Activated CD4-positive, alpha-beta T cell treated with anti-CD3 and anti-CD28 coated beads, Interleukin-2, Interleukin-6, amounts not matched to agents 100 ng/mL and 50 ng/mL, durations not matched to agents 16 hours and 8 hours (primary cell): ENCODE data around the gene SIRPA.

Experiments
- DNase-seq: peaks from one replicate; pipeline ENCODE4 v3.0.0-alpha.2; 2020

SIRPA gene

DNA sequence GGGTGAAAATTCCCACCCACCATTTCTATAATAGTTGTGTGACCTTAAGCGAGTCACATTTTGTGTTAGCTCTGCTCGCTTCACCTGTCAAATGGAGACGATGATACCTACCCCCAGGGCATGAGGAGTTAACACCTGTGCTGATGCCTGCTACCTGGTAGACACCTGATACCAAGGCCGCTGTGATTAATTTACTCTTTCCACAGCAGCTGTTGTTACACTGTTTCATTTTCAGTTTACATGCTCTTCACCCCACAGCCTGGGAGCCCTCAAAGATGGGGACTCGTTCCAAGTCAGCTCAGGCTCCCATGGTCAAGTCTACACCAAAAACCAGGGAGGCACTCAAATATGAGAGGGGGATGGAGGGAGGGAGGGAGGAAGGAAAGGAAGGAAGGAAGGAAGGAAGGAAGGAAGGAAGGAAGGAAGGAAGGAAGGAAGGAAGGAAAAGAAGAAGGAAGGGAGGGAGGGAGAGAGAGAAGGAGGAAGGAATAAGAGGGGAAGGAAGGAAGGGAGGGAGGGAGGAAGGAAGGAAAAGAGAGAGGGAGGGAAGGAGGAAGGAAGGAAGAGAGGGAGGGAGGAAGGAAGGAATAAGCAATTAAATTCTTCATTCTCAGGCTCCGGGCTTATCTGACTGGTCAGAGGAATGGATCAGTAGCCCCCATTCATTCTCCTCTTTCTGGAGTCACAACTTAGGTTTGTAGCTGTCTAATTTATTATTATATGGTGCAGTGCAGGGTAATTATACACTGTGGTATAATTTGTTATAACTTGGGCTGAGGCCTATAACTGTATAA, 57.7 kb downstream of the SIRPA start:
- no peak for DNase-seq

DNA sequence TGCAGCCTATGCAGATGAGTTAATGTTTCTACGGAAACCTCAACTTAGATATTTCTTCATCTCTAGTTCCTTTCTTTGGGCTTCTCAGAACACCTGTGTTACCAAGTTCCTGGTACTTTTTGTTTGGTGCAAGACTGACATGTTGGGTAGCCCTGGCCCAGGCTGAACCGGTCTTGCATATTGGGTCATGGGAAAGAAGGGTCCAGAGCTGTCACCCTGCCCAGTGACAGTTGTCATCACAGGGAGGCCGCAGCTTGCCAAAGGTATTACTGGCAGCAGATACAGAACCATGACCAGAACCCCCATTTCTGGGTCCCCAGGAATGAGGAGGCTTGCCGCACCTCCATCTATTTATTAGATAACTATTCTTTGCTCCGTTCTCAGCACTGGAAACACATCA, 58.4 kb downstream of the SIRPA start:
- DNase-seq, result no peak

GRCh38 chr20:1955217-1955616, 60.0 kb downstream of the SIRPA start:
- DNase-seq, result no peak

GRCh38 chr20:1958426-1958825, 63.2 kb downstream of the SIRPA start:
- no peak for DNase-seq

DNA sequence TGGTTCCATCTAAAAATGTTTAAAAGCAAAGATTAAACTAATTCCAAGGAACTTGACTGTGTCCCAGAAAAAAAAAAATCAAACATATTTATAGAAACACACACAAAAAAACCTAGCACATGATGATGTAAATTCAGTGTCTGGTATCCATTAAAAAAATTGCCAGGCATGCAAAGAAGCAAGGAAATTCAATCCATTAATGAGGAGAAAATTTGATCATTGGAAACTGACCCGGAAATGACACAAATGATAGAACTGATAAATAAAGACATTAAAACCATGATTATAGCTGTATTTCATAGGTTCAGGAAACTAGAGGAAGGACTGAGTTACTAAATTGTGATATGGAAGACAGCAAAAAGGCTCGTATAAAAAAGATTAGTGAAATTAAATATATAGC, 63.9 kb downstream of the SIRPA start:
- no peak for DNase-seq

- no peak for DNase-seq
Measured at GRCh38 chr20:1961374-1961773, 66.2 kb downstream of the SIRPA start.

DNA sequence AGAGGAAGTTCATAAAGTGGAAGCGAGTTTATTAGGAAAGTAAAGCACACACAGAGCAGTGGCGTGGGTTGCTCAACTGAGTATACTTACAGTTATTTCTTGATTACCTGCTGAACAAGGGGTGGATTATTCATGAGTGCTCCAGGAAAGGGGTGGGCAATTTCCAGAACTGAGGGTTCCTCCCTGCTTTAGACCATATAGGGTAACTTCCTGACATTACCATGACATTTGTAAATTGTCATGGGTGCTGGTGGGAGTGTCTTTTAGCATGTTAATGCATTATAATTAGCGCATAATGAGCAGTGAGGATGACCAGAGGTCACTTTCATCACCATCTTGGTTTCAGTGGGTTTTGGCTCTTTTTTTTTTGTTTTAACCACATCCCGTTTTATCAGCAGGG, 68.9 kb downstream of the SIRPA start:
- no peak for DNase-seq

- DNase-seq, result no peak
Measured at GRCh38 chr20:1964659-1965405, 69.6 kb downstream of the SIRPA start.

DNA sequence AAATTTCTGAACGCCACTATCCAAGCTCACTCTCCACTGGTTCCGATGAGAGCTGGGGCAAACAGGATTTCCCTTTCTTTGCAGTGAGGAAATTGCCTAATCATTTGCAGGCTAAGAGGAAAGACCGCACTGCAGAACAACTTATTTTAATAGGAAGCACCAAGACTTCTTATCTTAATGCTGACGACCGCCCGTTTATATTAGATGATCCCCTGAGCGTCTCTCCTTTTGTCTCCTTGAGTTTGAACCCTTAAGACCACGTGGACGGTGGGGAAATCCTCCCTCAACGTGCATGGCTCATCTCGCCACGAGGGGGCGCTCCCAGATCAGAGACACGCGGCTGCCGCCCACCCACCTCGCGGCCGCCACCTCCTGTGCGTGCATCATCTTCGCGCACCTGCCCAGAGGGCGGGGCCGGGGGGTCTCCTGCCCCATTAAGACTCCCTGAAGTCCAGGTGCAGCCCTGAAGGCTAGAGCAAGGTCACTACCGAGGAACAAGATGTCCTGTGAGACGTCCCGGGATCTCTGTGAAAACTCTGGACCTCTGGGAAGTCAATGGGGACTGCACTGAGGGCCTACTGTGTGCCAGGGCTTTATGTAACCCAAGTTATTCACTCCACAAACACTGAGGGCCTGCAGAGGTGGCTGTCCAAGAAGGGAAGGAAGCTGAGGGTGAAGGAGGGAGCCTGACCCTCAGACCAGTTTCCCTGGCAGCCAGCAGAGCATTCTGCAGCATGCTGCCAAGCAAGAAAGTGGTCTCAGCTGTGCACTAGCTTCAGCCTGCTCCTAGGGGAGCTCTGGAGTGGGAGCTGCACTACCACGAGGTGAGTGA, 70.5 kb downstream of the SIRPA start:
- peak; percentile 85 for DNase-seq

DNA sequence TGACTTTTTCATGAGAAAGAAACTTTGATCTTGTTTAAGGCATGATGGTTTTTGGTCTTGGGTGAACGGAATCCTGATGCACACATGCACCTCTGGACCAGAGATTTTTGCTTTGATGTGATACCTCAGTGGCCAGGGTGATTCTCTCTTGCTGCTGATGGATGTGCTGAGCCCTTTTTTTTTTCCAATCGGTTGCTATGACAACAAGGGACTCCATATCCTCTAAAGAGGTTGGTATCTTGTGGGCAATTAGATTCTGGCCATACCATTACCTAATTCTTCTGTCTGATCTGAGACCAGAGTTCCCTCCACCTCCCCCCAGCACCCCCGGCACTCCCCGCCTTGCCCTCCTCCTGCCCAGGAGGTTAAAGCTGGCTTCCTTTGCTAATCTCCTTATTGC, 73.8 kb downstream of the SIRPA start:
- DNase-seq, result no peak

DNA sequence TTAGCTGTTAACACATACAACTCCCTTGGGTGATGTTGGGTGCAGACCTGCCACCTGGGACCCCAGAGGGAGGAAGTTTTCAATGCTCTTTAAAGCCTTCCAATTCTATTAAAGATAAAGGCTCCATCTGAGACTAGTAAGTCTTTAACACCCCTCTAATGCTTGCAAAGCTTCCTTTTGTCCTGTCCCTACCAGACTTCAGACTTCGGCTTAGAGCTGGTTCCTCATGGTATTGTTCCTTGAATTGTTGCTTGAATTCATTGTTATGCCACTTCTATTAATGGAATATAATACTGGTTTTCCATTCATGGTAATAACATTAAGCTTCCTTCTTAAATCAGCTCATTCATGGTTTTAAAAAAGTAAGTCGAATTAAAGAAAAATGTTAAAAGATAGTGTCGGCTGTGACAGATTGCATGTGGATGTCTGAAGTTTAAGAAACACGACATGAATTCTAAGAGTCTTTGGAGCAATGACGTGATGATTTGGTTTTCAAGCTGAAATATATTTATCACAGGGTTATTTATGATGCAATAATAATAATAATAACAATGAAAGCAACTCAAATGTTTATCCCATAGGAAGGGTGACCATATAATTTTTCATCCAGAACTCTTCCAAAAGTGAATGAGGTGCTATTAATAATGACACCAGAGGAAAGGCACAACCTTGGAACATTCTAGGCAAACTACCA, 76.8 kb downstream of the SIRPA start:
- DNase-seq, result no peak

DNA sequence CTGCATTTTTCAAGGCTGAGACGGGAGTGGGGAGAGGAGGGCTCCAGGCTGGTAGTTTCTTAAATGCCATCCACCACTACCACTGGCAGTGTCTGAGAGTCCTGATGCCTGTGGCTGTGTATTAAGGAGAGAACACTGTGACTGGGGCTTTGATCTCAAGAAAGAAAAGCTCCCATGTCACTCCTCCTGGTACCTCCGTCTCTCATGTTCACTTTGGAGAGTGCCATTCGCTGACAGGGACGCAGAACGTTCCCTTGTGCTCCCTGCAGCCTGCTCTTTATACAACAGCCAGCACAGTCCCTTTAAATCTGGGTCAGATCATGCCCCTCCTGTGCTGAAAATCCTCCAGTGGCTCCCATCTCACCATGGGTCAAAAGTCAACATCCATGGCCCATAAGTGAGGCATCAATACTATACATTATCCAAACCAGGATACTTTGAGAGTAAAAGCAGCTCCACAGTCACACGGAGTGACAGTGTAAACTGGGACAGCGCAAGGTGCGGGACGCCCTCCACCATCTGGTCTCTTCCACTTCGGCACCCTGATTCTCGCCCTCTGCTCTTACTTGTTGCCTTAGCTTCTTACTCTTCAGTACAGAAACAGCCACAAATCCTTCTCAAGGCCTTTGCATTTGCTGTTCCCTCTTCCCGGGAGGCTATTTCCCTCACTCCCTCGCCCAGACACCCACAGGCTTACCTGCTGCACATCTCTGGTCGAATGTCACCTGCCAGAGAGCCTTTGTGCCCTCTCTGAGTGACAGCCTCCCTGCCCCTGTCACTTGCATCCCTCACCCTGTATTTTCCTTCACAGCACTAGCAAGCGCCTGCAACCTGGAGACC, 78.6 kb downstream of the SIRPA start:
- DNase-seq, result no peak

GRCh38 chr20:1975291-1975690, 80.1 kb downstream of the SIRPA start:
- no peak for DNase-seq

- no peak for DNase-seq
Measured at GRCh38 chr20:1979106-1979778, 84.0 kb downstream of the SIRPA start.

- no peak for DNase-seq
Measured at GRCh38 chr20:1982686-1983085, 87.5 kb downstream of the SIRPA start.

DNA sequence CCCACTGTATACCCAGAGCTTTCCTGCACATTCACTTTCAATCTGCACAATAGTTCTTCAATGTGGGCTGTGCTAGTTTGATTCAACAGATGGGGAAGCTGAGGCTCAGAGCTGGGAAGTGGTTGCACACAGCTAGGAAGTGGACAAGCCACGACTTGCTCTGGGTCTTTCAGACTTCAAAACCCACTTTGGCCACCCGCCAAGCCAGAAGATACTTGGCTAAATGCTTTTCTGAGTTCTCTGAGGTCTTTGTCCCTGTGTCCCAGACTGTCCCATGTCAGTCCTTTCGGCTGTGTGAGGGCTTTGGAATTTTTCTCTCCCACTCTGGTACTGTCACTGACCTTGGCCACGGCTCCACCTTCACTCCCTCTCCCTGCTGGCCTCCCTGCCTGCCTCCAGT, 88.1 kb downstream of the SIRPA start:
- no peak for DNase-seq

DNA sequence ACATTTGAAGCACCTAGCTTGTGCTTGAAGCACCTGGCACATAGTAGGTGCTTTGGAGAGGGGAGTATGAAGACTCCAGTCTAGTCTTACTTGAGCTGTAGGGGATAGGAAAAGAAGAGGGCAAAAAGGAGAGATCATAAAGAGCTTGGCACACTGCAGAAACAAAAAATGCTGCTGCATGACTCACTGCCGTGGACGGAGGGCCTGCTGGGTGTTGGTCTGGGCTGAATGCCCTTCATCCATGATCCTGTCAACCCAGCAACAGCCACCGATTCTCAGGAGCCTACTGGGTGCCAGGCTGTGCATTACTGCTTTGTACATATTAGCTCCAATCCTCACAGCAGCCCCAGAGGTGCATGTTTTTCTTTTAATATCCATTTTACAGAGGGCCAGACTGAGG, 92.6 kb downstream of the SIRPA start:
- no peak for DNase-seq
